ENCODE results near the gene ERBB2. TPM values are rescaled to one million over a fixed set of nuclear protein-coding genes. Genes with fewer than 3 reads are reported as not detected.
"Not testable (repeated sequence)": the region's sequence is repeated elsewhere in the genome, so short reads cannot be mapped to it uniquely, and the experiment has no call there.

ERBB2 gene
- total RNA-seq, 1 donor from 2014 or later = 86.0 TPM

DNA sequence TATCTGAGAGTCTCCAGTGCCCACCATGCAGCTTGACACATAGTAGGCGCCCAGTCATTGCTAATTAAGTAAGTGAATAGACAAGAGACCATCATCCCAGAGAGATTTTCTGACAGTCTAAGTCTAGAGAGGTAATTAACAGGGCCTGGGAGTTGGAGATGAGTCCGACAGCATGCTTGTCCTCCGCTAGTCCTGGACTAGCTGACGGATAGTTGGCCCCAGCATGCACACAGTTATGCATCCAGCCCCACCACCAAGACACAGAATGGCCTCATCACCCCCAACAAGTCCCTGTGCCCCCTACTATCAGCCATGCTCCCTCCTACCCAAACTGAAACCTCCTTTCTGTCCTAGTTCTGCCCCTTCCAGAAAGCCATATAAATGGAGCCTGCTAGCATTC, 47.9 kb downstream of the ERBB2 start:
- no peak overlapping the region for H3K27ac Mint-ChIP-seq (ENCODE audit: unreplicated experiment)
- no peaks in the 10 kb centered on the region for H3K9me3 Mint-ChIP-seq (ENCODE audit: low read depth)
- H3K27me3 Mint-ChIP-seq (ENCODE audit: low read depth) = peaks cover 4% of the 10 kb centered on the region
- TF ChIP-seq, protein P1, sequence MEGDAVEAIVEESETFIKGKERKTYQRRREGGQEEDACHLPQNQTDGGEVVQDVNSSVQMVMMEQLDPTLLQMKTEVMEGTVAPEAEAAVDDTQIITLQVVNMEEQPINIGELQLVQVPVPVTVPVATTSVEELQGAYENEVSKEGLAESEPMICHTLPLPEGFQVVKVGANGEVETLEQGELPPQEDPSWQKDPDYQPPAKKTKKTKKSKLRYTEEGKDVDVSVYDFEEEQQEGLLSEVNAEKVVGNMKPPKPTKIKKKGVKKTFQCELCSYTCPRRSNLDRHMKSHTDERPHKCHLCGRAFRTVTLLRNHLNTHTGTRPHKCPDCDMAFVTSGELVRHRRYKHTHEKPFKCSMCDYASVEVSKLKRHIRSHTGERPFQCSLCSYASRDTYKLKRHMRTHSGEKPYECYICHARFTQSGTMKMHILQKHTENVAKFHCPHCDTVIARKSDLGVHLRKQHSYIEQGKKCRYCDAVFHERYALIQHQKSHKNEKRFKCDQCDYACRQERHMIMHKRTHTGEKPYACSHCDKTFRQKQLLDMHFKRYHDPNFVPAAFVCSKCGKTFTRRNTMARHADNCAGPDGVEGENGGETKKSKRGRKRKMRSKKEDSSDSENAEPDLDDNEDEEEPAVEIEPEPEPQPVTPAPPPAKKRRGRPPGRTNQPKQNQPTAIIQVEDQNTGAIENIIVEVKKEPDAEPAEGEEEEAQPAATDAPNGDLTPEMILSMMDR (IDR thresholded peaks at IDR 0.05) = no peak
- no peak overlapping the region for H3K4me3 Mint-ChIP-seq (ENCODE audit: unreplicated experiment)
- DNase-seq (ENCODE audit: low spot score) = no peak
- H3K36me3 Mint-ChIP-seq (ENCODE audit: low read depth) = no peaks in the 10 kb centered on the region
- H3K4me1 Mint-ChIP-seq (ENCODE audit: low read depth) = peaks cover 20% of the 10 kb centered on the region

DNA sequence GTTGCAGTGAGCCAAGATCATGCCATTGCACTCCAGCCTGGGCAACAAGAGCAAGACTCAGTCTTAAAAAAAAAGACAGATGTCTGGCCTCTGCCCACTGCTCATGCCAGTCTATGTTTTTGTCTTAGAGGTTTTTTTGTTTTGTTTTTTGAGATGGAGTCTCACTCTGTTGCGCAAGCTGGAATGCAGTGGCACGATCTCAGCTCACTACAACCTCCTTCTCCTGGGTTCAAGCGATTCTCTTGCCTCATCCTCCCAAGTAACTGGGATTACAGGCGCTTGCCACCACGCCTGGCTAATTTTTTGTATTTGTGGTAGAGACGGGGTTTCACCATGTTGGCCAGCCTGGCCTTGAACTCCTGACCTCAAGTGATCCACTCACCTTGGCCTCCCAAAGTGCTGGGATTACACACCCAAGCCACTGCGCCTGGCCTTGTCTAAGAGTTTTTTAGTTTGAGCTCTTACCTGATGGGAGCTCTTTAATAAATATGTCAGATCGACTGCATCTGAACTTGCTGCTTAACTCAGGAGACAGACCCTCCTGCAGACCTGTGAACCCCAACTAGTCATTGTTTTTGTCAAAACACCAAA, 48.7 kb downstream of the ERBB2 start:
- H3K27ac Mint-ChIP-seq (ENCODE audit: unreplicated experiment) = not testable (repeated sequence)

DNA sequence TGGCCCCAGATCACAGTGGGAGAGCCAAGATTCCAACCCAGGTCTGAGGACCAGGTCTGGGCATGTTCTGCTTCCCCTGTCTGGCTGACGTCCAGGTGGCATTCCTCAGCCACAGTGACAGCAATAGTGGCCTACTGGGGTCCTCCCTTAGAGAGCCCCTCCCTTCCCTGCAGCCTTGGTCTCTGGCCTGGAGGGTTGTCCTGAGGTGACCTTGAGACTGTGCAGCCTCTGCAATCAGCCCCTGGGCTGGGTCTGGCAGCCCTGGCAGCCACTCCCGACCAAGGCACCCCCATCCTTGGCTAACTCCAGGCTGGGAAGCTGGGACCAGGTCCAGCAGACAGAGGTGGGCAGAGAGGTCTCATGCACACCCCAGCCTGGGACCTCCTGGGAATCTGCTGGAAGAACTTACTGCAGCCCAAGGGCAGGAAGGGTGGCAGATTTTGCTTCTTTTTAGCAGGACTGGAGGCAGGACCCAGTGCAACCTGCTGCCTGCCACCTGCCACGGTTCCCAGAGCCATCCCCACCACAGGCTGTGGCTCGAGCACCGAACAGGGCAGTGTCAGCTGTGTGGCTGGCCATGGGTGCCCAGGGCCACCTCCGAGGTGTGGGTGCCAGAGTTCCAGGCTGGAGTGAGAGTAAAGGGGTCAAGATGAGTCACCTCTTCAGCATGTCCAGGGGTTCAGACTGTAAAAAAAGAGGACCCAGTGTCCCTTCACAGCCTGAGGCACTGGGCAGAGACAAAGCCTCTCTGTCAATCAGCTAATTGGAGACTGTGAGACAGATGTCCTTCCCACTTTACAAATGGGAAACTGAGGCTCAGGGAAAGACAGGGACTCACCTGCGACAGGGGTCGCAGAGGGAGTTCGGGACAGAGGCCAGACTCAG, 50.5 kb downstream of the ERBB2 start:
- DNase-seq (ENCODE audit: low spot score) = peak; percentile 57
- Mint-ChIP-seq H3K27ac (ENCODE audit: unreplicated experiment) (no peak overlapping the region), H3K36me3 (ENCODE audit: low read depth) (no peaks in the 10 kb centered on the region), H3K4me1 (ENCODE audit: low read depth) (peaks cover 27% of the 10 kb centered on the region), H3K27me3 (ENCODE audit: low read depth) (no peaks in the 10 kb centered on the region), H3K4me3 (ENCODE audit: unreplicated experiment) (no peak overlapping the region), H3K9me3 (ENCODE audit: low read depth) (no peaks in the 10 kb centered on the region)
- TF ChIP-seq, protein P1 (IDR thresholded peaks at IDR 0.05) = no peak

More for the DNA sequence above, 48.7 kb downstream of the ERBB2 start:
- peaks cover 24% of the 10 kb centered on the region for H3K4me1 Mint-ChIP-seq (ENCODE audit: low read depth)
- not testable (repeated sequence) for DNase-seq (ENCODE audit: low spot score); H3K9me3 Mint-ChIP-seq (ENCODE audit: low read depth); H3K4me3 Mint-ChIP-seq (ENCODE audit: unreplicated experiment); H3K27me3 Mint-ChIP-seq (ENCODE audit: low read depth); H3K36me3 Mint-ChIP-seq (ENCODE audit: low read depth)

DNA sequence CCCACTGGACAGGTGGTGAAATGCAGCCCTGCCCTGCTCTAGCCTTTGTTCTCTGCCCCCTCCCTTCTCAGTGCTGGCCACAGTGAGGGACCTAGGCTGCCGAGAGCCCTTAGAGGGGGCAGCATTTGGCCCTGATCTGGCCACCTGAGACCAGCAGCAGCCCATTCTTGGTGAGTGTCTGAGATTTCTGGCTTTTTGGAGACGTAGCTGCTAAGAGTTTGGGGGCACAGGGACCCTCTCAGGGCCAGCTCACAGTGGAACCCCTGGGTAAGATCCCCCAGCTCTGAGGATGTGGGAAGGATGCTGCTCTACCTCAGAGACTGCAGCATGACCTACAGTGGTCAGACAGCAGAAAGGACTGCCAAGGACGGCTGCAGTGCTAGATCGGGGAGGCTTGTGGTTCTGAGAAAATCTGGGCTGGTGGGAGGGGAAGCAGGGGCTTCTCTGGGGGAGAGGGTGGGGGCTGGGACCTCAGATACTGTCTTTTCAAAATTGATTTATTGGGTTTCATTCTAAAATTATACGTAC, 51.2 kb downstream of the ERBB2 start:
- no peaks in the 10 kb centered on the region for H3K27me3 Mint-ChIP-seq (ENCODE audit: low read depth)
- DNase-seq (ENCODE audit: low spot score) = no peak
- TF ChIP-seq, protein P1 (IDR thresholded peaks at IDR 0.05) = no peak
- H3K4me1 Mint-ChIP-seq (ENCODE audit: low read depth) = peaks cover 30% of the 10 kb centered on the region
- no peaks in the 10 kb centered on the region for H3K9me3 Mint-ChIP-seq (ENCODE audit: low read depth)
- no peaks in the 10 kb centered on the region for H3K36me3 Mint-ChIP-seq (ENCODE audit: low read depth)
- no peak overlapping the region for H3K27ac Mint-ChIP-seq (ENCODE audit: unreplicated experiment)
- H3K4me3 Mint-ChIP-seq (ENCODE audit: unreplicated experiment) = no peak overlapping the region

DNA sequence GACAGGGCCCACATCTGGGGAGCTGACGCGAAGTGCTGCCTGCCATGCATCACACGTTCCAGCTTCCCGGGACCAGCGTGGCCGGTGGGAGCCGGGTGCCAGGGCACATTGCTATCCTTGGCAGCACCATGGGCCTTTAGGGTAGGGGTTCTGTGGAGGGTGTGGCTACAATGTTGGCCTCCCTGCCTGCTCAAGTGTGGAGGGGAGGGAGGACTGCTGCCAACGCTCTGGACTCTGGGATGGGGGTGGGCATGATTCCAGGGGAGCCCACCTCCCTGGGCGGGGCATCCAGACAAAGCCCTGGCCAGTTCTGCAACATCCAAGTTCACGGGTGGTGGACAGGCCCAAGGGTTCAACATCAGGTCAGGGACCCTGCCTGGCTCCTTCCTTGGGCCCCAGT, 51.8 kb downstream of the ERBB2 start:
- Mint-ChIP-seq H3K27me3 (ENCODE audit: low read depth) (no peaks in the 10 kb centered on the region), H3K4me3 (ENCODE audit: unreplicated experiment) (no peak overlapping the region), H3K9me3 (ENCODE audit: low read depth) (no peaks in the 10 kb centered on the region), H3K4me1 (ENCODE audit: low read depth) (peaks cover 30% of the 10 kb centered on the region), H3K27ac (ENCODE audit: unreplicated experiment) (no peak overlapping the region), H3K36me3 (ENCODE audit: low read depth) (no peaks in the 10 kb centered on the region)
- DNase-seq (ENCODE audit: low spot score) = no peak
- TF ChIP-seq, protein P1 (IDR thresholded peaks at IDR 0.05) = no peak
